DLD1 (cell line): Measurements from ENCODE around the gene HOMER1.

Experiments
- in situ Hi-C: cut with HindIII; loops from 2 replicates; pipeline ENCODE4 v1.10.0; 2017; ENCODE audit warnings: low sequenced_read_pairs

Gene HOMER1

GRCh38 chr5:79333852-79334557 lies 179.9 kb downstream of the HOMER1 start:
- in situ Hi-C loops, result no loop called here

- in situ Hi-C loops, result no loop called here
Measured at GRCh38 chr5:79330071-79330470, 183.9 kb downstream of the HOMER1 start.

DNA sequence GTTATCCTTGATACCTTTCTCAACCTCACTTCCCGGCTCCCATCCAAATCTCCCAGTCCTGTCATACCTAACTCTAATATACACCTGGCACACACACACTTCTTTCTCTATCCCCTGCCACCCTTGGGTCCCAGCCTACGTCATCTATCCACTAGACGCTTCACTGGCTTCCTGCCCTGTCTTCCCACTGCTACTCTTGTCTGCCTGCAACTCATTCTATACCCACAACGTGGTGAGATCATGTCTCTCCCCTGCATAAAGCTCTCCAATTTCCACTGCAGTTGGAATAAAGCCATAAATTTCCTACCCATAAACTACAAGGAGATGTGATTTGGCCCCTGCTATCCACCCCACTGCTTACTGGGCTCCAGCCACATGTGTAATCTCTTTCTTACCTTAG lies 184.5 kb downstream of the HOMER1 start:
- in situ Hi-C loops, result no loop called here
